RWPE2 (cell line): Measurements from ENCODE around the gene UBE2O.

Experiments
- ATAC-seq: fragments of 200-7000 bp; cut with Tn5 transposase; 3 replicates; pipeline ENCODE4 v1.9.1; 2021; ENCODE audit warnings: low read depth
- DNase-seq: peaks from one replicate; pipeline ENCODE4 v3.0.0-alpha.2; 2020; ENCODE audit warnings: low spot score
- H3K27ac ChIP-seq: fragments of 450-650 bp; 2 replicates; pipeline ENCODE4 v1.5.1; 2017; ENCODE audit warnings: mild to moderate bottlenecking; ENCODE audit not compliant: poor library complexity, severe bottlenecking
- H3K27me3 ChIP-seq: fragments of 250-450 bp; sonication (Bioruptor Pico); 2 replicates; pipeline ENCODE4 v1.5.1; 2021; ENCODE audit warnings: mild to moderate bottlenecking, moderate library complexity; ENCODE audit not compliant: insufficient read depth, poor library complexity, severe bottlenecking
- H3K36me3 ChIP-seq: fragments of 250-450 bp; sonication (Bioruptor Pico); 2 replicates; pipeline ENCODE4 v1.5.1; 2020; ENCODE audit warnings: low read depth, mild to moderate bottlenecking, moderate library complexity
- H3K4me1 ChIP-seq: fragments of 250-450 bp; sonication (Bioruptor Pico); 2 replicates; pipeline ENCODE4 v1.5.1; 2021; ENCODE audit warnings: mild to moderate bottlenecking, moderate library complexity; ENCODE audit not compliant: insufficient read depth, poor library complexity, severe bottlenecking
- H3K4me3 ChIP-seq: fragments of 250-450 bp; sonication (Bioruptor Pico); 2 replicates; pipeline ENCODE4 v1.5.1; 2021; ENCODE audit warnings: mild to moderate bottlenecking, moderate library complexity; ENCODE audit not compliant: severe bottlenecking
- H3K9me3 ChIP-seq: fragments of 250-450 bp; sonication (Bioruptor Pico); 2 replicates; pipeline ENCODE4 v1.5.1; 2021; ENCODE audit warnings: mild to moderate bottlenecking, moderate library complexity; ENCODE audit not compliant: severe bottlenecking
- TF ChIP-seq, protein P1 (sequence below): fragments of 450-650 bp; IDR thresholded peaks from one replicate; pipeline ENCODE4 v1.5.1; 2017; ENCODE audit warnings: mild to moderate bottlenecking, moderate library complexity; ENCODE audit not compliant: poor library complexity, severe bottlenecking

The UBE2O gene

GRCh38 chr17:76492123-76492988 is 39.4 kb upstream of the UBE2O start:
- Histone ChIP-seq H3K27ac (peak overlapping the region; percentile 51), H3K36me3 (no peaks in the 10 kb centered on the region), H3K4me1 (peaks cover 17% of the 10 kb centered on the region), H3K27me3 (no peaks in the 10 kb centered on the region), H3K4me3 (no peak overlapping the region), H3K9me3 (no peaks in the 10 kb centered on the region)
- ATAC-seq (no peak; the same call in 2 of the 3 replicates), DNase-seq (no peak)
- TF ChIP-seq, protein P1, sequence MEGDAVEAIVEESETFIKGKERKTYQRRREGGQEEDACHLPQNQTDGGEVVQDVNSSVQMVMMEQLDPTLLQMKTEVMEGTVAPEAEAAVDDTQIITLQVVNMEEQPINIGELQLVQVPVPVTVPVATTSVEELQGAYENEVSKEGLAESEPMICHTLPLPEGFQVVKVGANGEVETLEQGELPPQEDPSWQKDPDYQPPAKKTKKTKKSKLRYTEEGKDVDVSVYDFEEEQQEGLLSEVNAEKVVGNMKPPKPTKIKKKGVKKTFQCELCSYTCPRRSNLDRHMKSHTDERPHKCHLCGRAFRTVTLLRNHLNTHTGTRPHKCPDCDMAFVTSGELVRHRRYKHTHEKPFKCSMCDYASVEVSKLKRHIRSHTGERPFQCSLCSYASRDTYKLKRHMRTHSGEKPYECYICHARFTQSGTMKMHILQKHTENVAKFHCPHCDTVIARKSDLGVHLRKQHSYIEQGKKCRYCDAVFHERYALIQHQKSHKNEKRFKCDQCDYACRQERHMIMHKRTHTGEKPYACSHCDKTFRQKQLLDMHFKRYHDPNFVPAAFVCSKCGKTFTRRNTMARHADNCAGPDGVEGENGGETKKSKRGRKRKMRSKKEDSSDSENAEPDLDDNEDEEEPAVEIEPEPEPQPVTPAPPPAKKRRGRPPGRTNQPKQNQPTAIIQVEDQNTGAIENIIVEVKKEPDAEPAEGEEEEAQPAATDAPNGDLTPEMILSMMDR, result no peak

DNA sequence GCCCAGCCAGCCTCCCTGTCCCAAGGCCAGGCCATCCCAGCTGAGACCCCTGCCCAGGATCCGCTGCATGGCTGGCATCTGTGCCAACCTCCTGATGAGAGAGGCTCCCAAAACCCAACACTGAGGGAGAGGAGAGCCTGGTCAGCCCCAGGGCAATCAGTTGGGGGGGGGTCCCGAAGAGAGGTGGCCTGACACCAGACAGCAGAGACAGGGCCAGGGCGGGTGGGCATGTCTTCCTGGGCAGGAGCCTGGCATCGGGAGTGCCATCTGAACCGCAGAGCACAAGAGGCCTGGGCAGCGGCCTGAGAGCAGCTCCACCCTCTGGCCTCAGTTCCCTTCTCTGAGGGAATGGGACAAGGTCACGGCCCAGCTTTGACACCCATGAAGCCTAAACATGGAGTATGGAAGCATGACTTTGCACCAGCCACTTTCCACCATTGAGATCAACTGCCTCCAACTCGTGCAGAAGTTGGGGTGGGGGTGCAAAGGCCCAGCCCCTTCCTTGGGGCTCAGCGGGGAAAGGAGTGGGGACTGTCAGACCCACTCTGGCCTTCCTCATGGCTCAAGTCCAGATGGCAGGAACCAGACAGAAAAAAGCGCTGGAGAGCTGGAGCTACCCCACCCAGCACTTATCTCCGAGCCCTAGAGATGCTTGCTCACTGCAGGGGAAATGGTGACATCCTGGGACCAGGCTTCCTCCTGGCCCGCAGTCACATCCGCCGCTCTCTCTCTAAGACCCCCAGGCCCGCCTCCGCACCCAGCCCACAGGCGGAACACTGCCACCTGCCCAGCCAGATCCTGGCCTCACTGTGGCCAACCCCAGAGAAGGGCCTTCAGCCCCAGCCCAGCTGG is 38.5 kb upstream of the UBE2O start:
- Histone ChIP-seq H3K36me3 (no peaks in the 10 kb centered on the region), H3K27ac (no peak overlapping the region), H3K27me3 (no peaks in the 10 kb centered on the region), H3K4me3 (no peak overlapping the region), H3K9me3 (no peaks in the 10 kb centered on the region), H3K4me1 (peaks cover 17% of the 10 kb centered on the region)
- TF ChIP-seq, protein P1, result no peak
- DNase-seq (no peak), ATAC-seq (no peak)

- peaks cover 6% of the 10 kb centered on the region; the same call in 1 of the 2 replicates for H3K36me3 ChIP-seq
- no peak overlapping the region for H3K27ac ChIP-seq
- no peaks in the 10 kb centered on the region for H3K9me3 ChIP-seq
- H3K27me3 ChIP-seq, result no peaks in the 10 kb centered on the region
- no peak for ATAC-seq
- no peak for DNase-seq
- peaks cover 17% of the 10 kb centered on the region for H3K4me1 ChIP-seq
- H3K4me3 ChIP-seq, result no peak overlapping the region
- TF ChIP-seq, protein P1, result no peak
Observed at GRCh38 chr17:76490112-76490710, 37.3 kb upstream of the UBE2O start.

DNA sequence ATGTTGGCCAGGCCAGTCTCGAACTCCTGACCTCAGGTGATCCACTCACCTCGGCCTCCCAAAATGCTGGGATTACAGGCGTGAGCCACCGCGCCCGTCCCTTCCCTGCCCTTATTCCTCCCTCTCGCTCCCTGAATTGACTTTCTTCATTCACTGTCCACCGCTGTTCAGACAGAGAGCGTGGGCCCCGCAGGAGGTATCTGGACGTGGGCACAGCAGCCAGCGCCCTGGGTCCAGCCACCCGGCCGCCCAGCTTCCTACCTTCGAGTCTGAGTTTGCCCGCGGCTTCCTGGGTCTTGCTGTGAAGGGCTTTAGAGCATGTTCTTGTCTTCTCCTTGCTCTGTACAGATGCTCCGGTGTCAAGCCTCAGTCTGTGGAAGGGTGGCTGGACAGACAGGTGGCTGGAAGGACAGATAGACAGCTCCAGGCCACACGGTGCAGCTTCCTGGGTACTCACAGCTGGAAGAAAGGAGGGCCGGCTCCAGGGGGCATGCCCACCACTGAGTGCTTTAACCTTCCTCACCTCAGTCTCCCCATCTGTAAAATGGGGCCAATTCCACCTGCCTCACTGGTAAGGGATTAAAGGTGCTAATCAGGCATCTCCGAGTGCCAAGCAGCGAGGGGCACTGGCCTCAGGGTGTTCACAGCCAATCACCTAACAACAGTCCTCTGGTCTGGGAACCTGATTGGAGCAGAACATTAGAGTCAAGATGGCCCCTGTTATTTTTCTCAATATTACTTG is 34.7 kb upstream of the UBE2O start:
- no peak overlapping the region for H3K4me3 ChIP-seq
- ATAC-seq (no peak), DNase-seq (no peak)
- peaks cover 6% of the 10 kb centered on the region; the same call in 1 of the 2 replicates for H3K36me3 ChIP-seq
- TF ChIP-seq, protein P1, result no peak
- no peaks in the 10 kb centered on the region for H3K27me3 ChIP-seq
- peaks cover 7% of the 10 kb centered on the region for H3K4me1 ChIP-seq
- H3K27ac ChIP-seq, result no peak overlapping the region
- H3K9me3 ChIP-seq, result no peaks in the 10 kb centered on the region
